Keratinocyte (primary cell): ENCODE results near the gene P3H2.

Experiments used
- EZH2 ChIP-seq: IDR thresholded peaks from one replicate; pipeline ENCODE4 v1.6.1; 2012; ENCODE audit warnings: inconsistent platforms, mild to moderate bottlenecking, low read length, moderate library complexity
- TF ChIP-seq, protein P1 (sequence below), 3 experiments: IDR thresholded peaks in 1 of 3; conservative IDR thresholded peaks in 1 of 3; optimal IDR thresholded peaks in 1 of 3; 2 replicates in 2 of 3; 3 replicates in 1 of 3; pipeline versions ENCODE3 to v1.5.1; 2011; ENCODE audit warnings: low read length in 3 of 3, mild to moderate bottlenecking in 3 of 3, moderate library complexity in 2 of 3, control low read depth in 1 of 3, inconsistent platforms in 1 of 3; ENCODE audit not compliant: insufficient read depth in 2 of 3; ENCODE audit errors: extremely low read depth in 1 of 3

- TF ChIP-seq, protein P1, sequence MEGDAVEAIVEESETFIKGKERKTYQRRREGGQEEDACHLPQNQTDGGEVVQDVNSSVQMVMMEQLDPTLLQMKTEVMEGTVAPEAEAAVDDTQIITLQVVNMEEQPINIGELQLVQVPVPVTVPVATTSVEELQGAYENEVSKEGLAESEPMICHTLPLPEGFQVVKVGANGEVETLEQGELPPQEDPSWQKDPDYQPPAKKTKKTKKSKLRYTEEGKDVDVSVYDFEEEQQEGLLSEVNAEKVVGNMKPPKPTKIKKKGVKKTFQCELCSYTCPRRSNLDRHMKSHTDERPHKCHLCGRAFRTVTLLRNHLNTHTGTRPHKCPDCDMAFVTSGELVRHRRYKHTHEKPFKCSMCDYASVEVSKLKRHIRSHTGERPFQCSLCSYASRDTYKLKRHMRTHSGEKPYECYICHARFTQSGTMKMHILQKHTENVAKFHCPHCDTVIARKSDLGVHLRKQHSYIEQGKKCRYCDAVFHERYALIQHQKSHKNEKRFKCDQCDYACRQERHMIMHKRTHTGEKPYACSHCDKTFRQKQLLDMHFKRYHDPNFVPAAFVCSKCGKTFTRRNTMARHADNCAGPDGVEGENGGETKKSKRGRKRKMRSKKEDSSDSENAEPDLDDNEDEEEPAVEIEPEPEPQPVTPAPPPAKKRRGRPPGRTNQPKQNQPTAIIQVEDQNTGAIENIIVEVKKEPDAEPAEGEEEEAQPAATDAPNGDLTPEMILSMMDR (optimal IDR thresholded peaks at IDR 0.05 in 1 of 3, IDR thresholded peaks at IDR 0.05 in 1 of 3, conservative IDR thresholded peaks at IDR 0.05 in 1 of 3; ENCODE audit: extremely low read depth in 1 of 3, insufficient read depth in 2 of 3, low read length in 3 of 3) = no peak
- no peak for TF ChIP-seq EZH2
Measured at GRCh38 chr3:190065204-190065603, 55.5 kb downstream of the P3H2 start.
